ENCODE results near the gene SERPINB1. TPM values are rescaled to one million over a fixed set of nuclear protein-coding genes. Genes with fewer than 3 reads are reported as not detected.

SERPINB1 gene
- total RNA-seq, 2 donors from 2014 or later = 103 to 275 TPM

- Mint-ChIP-seq H3K27me3 (no peaks in the 10 kb centered on the region), H3K27ac (peak overlapping the region; percentile 95 to 96), H3K9me3 (no peaks in the 10 kb centered on the region), H3K4me3 (peak overlapping the region; percentile 84), H3K36me3 (no peaks in the 10 kb centered on the region), H3K4me1 (ENCODE audit: low read depth in 2 of 2) (peaks cover 63 to 64% of the 10 kb centered on the region in 2 donors)
- DNase-seq (ENCODE audit: low spot score) (peak; percentile 78), ATAC-seq (peak; percentile 66 to 72)
These were observed 45.7 kb downstream of the SERPINB1 start for GRCh38 chr6:2795956-2796355.

GRCh38 chr6:2795162-2795561 lies 46.5 kb downstream of the SERPINB1 start:
- Mint-ChIP-seq H3K27ac (peak overlapping the region; percentile 95 to 96), H3K36me3 (no peaks in the 10 kb centered on the region), H3K27me3 (no peaks in the 10 kb centered on the region), H3K4me1 (ENCODE audit: low read depth in 2 of 2) (peaks cover 65% of the 10 kb centered on the region in 2 donors), H3K4me3 (peak overlapping the region; percentile 84), H3K9me3 (no peaks in the 10 kb centered on the region)
- no peak for DNase-seq (ENCODE audit: low spot score)
- ATAC-seq = no peak

- H3K9me3 Mint-ChIP-seq = no peaks in the 10 kb centered on the region
- H3K36me3 Mint-ChIP-seq = no peaks in the 10 kb centered on the region
- peak overlapping the region; percentile 83 for H3K4me3 Mint-ChIP-seq
- H3K27ac Mint-ChIP-seq = peak overlapping the region; percentile 94 to 95
- DNase-seq (ENCODE audit: low spot score) = no peak
- peak in 1 of 2 donors; percentile 8 for ATAC-seq
- H3K27me3 Mint-ChIP-seq = no peaks in the 10 kb centered on the region
- H3K4me1 Mint-ChIP-seq (ENCODE audit: low read depth in 2 of 2) = peaks cover 56 to 57% of the 10 kb centered on the region in 2 donors
These were observed 47.4 kb downstream of the SERPINB1 start for GRCh38 chr6:2794171-2794730.

GRCh38 chr6:2793534-2794151 lies 48.0 kb downstream of the SERPINB1 start:
- ATAC-seq = peak; percentile 78 to 89
- Mint-ChIP-seq H3K4me1 (ENCODE audit: low read depth in 2 of 2) (peaks cover 55 to 56% of the 10 kb centered on the region in 2 donors), H3K4me3 (peak overlapping the region; percentile 83)

GRCh38 chr6:2792330-2793110 lies 49.1 kb downstream of the SERPINB1 start:
- H3K27me3 Mint-ChIP-seq = no peaks in the 10 kb centered on the region
- H3K4me1 Mint-ChIP-seq (ENCODE audit: low read depth in 2 of 2) = peaks cover 54 to 55% of the 10 kb centered on the region in 2 donors
- peak overlapping the region; percentile 94 to 95 for H3K27ac Mint-ChIP-seq
- peak overlapping the region; percentile 83 for H3K4me3 Mint-ChIP-seq
- no peaks in the 10 kb centered on the region for H3K9me3 Mint-ChIP-seq
- ATAC-seq (peak; percentile 20 to 29), DNase-seq (ENCODE audit: low spot score) (no peak)
- no peaks in the 10 kb centered on the region for H3K36me3 Mint-ChIP-seq

More at GRCh38 chr6:2793534-2794151, 48.0 kb downstream of the SERPINB1 start:
- no peaks in the 10 kb centered on the region for H3K27me3 Mint-ChIP-seq
- H3K27ac Mint-ChIP-seq = peak overlapping the region; percentile 94 to 95
- peak; percentile 83 for DNase-seq (ENCODE audit: low spot score)
- H3K36me3 Mint-ChIP-seq = no peaks in the 10 kb centered on the region
- no peaks in the 10 kb centered on the region for H3K9me3 Mint-ChIP-seq

- H3K36me3 Mint-ChIP-seq = no peaks in the 10 kb centered on the region
- H3K27me3 Mint-ChIP-seq = no peaks in the 10 kb centered on the region
- H3K4me3 Mint-ChIP-seq = peak overlapping the region; percentile 83
- H3K9me3 Mint-ChIP-seq = no peaks in the 10 kb centered on the region
- H3K4me1 Mint-ChIP-seq (ENCODE audit: low read depth in 2 of 2) = peaks cover 48 to 53% of the 10 kb centered on the region in 2 donors
- DNase-seq (ENCODE audit: low spot score) (no peak), ATAC-seq (no peak)
- H3K27ac Mint-ChIP-seq = peak overlapping the region; percentile 94 to 95
These were observed 50.2 kb downstream of the SERPINB1 start for GRCh38 chr6:2791450-2791974.

GRCh38 chr6:2790588-2791449 lies 50.8 kb downstream of the SERPINB1 start:
- H3K27ac Mint-ChIP-seq = peak overlapping the region; percentile 94 to 95
- no peaks in the 10 kb centered on the region for H3K9me3 Mint-ChIP-seq
- H3K4me3 Mint-ChIP-seq = peak overlapping the region; percentile 83
- H3K4me1 Mint-ChIP-seq (ENCODE audit: low read depth in 2 of 2) = peaks cover 50% of the 10 kb centered on the region in 2 donors
- H3K27me3 Mint-ChIP-seq = no peaks in the 10 kb centered on the region
- no peaks in the 10 kb centered on the region for H3K36me3 Mint-ChIP-seq
- ATAC-seq (peak; percentile 57 to 62), DNase-seq (ENCODE audit: low spot score) (peak; percentile 72)

GRCh38 chr6:2786269-2786668 lies 55.4 kb downstream of the SERPINB1 start:
- no peaks in the 10 kb centered on the region for H3K9me3 Mint-ChIP-seq
- H3K27ac Mint-ChIP-seq = peak overlapping the region in 1 of 2 donors; percentile 32
- DNase-seq (ENCODE audit: low spot score) = no peak
- no peak overlapping the region for H3K4me3 Mint-ChIP-seq
- ATAC-seq = no peak
- H3K4me1 Mint-ChIP-seq (ENCODE audit: low read depth in 2 of 2) = peaks cover 24 to 35% of the 10 kb centered on the region in 2 donors
- no peaks in the 10 kb centered on the region for H3K27me3 Mint-ChIP-seq
- no peaks in the 10 kb centered on the region for H3K36me3 Mint-ChIP-seq

GRCh38 chr6:2784930-2785329 lies 56.7 kb downstream of the SERPINB1 start:
- DNase-seq (ENCODE audit: low spot score) (no peak), ATAC-seq (no peak)
- Mint-ChIP-seq H3K9me3 (no peaks in the 10 kb centered on the region), H3K27me3 (no peaks in the 10 kb centered on the region), H3K4me1 (ENCODE audit: low read depth in 2 of 2) (peaks cover 17 to 28% of the 10 kb centered on the region in 2 donors), H3K4me3 (no peak overlapping the region), H3K27ac (no peak overlapping the region), H3K36me3 (no peaks in the 10 kb centered on the region)

GRCh38 chr6:2784061-2784460 lies 57.6 kb downstream of the SERPINB1 start:
- Mint-ChIP-seq H3K9me3 (no peaks in the 10 kb centered on the region), H3K36me3 (no peaks in the 10 kb centered on the region), H3K4me1 (ENCODE audit: low read depth in 2 of 2) (peaks cover 17 to 29% of the 10 kb centered on the region in 2 donors), H3K27me3 (no peaks in the 10 kb centered on the region), H3K4me3 (no peak overlapping the region), H3K27ac (peak overlapping the region in 1 of 2 donors; percentile 13)
- ATAC-seq (peak; percentile 64 to 65), DNase-seq (ENCODE audit: low spot score) (no peak)

GRCh38 chr6:2783188-2783963 lies 58.3 kb downstream of the SERPINB1 start:
- Mint-ChIP-seq H3K4me1 (ENCODE audit: low read depth in 2 of 2) (peaks cover 17 to 32% of the 10 kb centered on the region in 2 donors), H3K36me3 (no peaks in the 10 kb centered on the region), H3K27ac (peak overlapping the region in 1 of 2 donors; percentile 13), H3K4me3 (no peak overlapping the region), H3K27me3 (no peaks in the 10 kb centered on the region), H3K9me3 (no peaks in the 10 kb centered on the region)
- DNase-seq (ENCODE audit: low spot score) = no peak
- peak in 1 of 2 donors; percentile 45 for ATAC-seq

GRCh38 chr6:2782825-2783187 lies 58.9 kb downstream of the SERPINB1 start:
- no peaks in the 10 kb centered on the region for H3K27me3 Mint-ChIP-seq
- no peaks in the 10 kb centered on the region for H3K36me3 Mint-ChIP-seq
- H3K27ac Mint-ChIP-seq = peak overlapping the region in 1 of 2 donors; percentile 13
- peaks cover 17 to 34% of the 10 kb centered on the region in 2 donors for H3K4me1 Mint-ChIP-seq (ENCODE audit: low read depth in 2 of 2)
- no peak overlapping the region for H3K4me3 Mint-ChIP-seq
- ATAC-seq (no peak), DNase-seq (ENCODE audit: low spot score) (no peak)
- no peaks in the 10 kb centered on the region for H3K9me3 Mint-ChIP-seq
